SK-N-SH treated with all-trans-retinoic acid at 6 μM for 48 hours (cell line): ENCODE measurements around the gene FAF2.

Experiments used
- ARNTL ChIP-seq: fragments of 450-650 bp; formaldehyde crosslinking; IDR thresholded peaks from 2 replicates; pipeline ENCODE4 v1.5.0; 2020; ENCODE audit warnings: low read depth, mild to moderate bottlenecking, moderate library complexity, borderline replicate concordance
- BACH2 ChIP-seq: fragments of 250-450 bp; sonication (Bioruptor Pico); IDR thresholded peaks from 2 replicates; pipeline ENCODE4 v1.9.0; 2021; ENCODE audit warnings: mild to moderate bottlenecking, borderline replicate concordance
- CREB5 ChIP-seq: fragments of 250-450 bp; sonication (Bioruptor Pico); IDR thresholded peaks from 2 replicates; pipeline ENCODE4 v1.5.1; 2020; ENCODE audit warnings: low read depth, mild to moderate bottlenecking, moderate library complexity
- CSDC2 ChIP-seq: fragments of 250-450 bp; sonication (Bioruptor Pico); IDR thresholded peaks from 2 replicates; pipeline ENCODE4 v1.5.0; 2020; ENCODE audit warnings: mild to moderate bottlenecking, moderate library complexity
- CSRNP3 ChIP-seq: fragments of 250-450 bp; sonication (Bioruptor Pico); IDR thresholded peaks from 2 replicates; pipeline ENCODE4 v1.5.1; 2021; ENCODE audit warnings: mild to moderate bottlenecking, moderate library complexity
- GLIS3 ChIP-seq: fragments of 250-450 bp; sonication (Bioruptor Pico); IDR thresholded peaks from 2 replicates; pipeline ENCODE4 v1.5.0; 2020; ENCODE audit warnings: mild to moderate bottlenecking, moderate library complexity
- PPARA ChIP-seq: fragments of 250-450 bp; sonication (Bioruptor Pico); IDR thresholded peaks from 2 replicates; pipeline ENCODE4 v1.5.0; 2020; ENCODE audit warnings: mild to moderate bottlenecking, borderline replicate concordance
- RARB ChIP-seq: fragments of 250-450 bp; sonication (Bioruptor Pico); IDR thresholded peaks from 2 replicates; pipeline ENCODE4 v1.8.0; 2021; ENCODE audit warnings: mild to moderate bottlenecking, moderate library complexity
- SNAI2 ChIP-seq: fragments of 250-450 bp; sonication (Bioruptor Pico); IDR thresholded peaks from 2 replicates; pipeline ENCODE4 v1.5.0; 2020; ENCODE audit warnings: mild to moderate bottlenecking, moderate library complexity
- ZC3H10 ChIP-seq: fragments of 250-450 bp; sonication (Bioruptor Pico); IDR thresholded peaks from 2 replicates; pipeline ENCODE4 v1.5.1; 2021; ENCODE audit warnings: mild to moderate bottlenecking, moderate library complexity
- ZFP3 ChIP-seq: fragments of 250-450 bp; sonication (Bioruptor Pico); IDR thresholded peaks from 2 replicates; pipeline ENCODE4 v1.5.0; 2020; ENCODE audit warnings: mild to moderate bottlenecking, moderate library complexity
- ZFP30 ChIP-seq: fragments of 450-650 bp; formaldehyde crosslinking; IDR thresholded peaks from 2 replicates; pipeline ENCODE4 v1.5.0; 2022; ENCODE audit warnings: mild to moderate bottlenecking, moderate library complexity
- ZNF565 ChIP-seq: fragments of 450-650 bp; formaldehyde crosslinking; conservative IDR thresholded peaks from 2 replicates; pipeline ENCODE4 v1.5.0; 2020; ENCODE audit warnings: low read depth, mild to moderate bottlenecking, moderate library complexity

GRCh38 chr5:176557846-176558245 lies 109.7 kb downstream of the FAF2 start:
- TF ChIP-seq SNAI2 (CRISPR knock-in tag): no peak
- no peak for TF ChIP-seq ZNF565 (CRISPR knock-in tag)
- no peak for TF ChIP-seq ZC3H10 (CRISPR knock-in tag)
- no peak for TF ChIP-seq CSDC2 (CRISPR knock-in tag)
- TF ChIP-seq RARB (CRISPR knock-in tag): no peak
- TF ChIP-seq BACH2 (CRISPR knock-in tag): no peak
- no peak for TF ChIP-seq CREB5 (CRISPR knock-in tag)
- TF ChIP-seq ZFP3 (CRISPR knock-in tag): no peak
- no peak for TF ChIP-seq ZFP30 (CRISPR knock-in tag)
- TF ChIP-seq GLIS3 (CRISPR knock-in tag): no peak
- no peak for TF ChIP-seq PPARA (CRISPR knock-in tag)
- no peak for TF ChIP-seq ARNTL
- TF ChIP-seq CSRNP3 (CRISPR knock-in tag): no peak
